Stimulated activated CD4-positive, alpha-beta T cell treated with anti-CD3 and anti-CD28 coated beads, Interleukin-4, amount 100 ng/mL, for 24 hours (primary cell): ENCODE data around the gene NKG7.
A peak's percentile ranks its signal among the peaks of the same experiment; 100 is the strongest.

ENCODE experiments used
- DNase-seq: peaks from one replicate; pipeline ENCODE4 v3.0.0-alpha.2; 2020

NKG7 gene

DNA sequence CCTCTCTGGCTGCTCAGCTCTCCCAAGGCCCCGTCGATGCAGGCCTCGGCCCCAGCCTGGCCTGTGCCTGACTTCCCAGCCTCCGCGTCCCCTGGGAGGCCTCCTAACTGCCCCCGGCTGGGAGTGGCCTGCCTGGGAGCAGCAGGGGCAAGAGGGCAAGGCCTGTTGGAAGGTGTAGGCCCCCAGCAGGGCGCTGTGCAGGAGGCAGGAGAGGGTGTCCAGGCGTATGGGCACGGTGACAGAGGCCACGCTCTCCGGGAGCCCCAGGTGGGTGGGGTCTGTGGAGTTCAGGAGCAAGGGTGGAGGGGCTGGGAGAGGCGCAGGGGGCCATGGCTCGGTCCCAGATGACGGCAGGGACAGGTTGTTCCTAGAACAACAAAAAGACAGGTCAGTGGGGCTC is 16.7 kb upstream of the NKG7 start:
- DNase-seq = no peak

DNA sequence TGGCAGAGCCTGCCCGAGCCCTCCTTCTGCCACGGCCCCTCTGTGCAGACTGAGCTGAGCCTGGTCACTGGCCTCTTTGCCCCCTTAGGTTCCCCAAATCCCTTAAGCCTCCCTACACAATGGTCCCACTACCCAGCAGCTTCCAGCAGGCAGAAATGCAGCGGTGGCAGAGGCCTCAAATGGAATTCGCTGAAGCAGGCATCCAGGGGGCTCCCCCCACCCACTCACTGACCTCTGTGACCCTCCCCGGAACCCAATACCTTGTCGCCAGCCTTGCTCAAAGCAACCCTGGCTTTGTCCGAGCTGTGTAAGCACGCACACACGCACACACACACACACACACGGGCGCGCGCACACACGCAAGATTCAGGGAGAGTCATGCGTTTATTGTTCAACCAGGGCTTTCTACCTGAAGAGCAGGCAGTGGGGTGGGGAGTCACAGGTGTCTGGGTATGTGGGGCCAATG is 15.5 kb upstream of the NKG7 start, which contains the start of gene LIM2:
Gene LIM2, minus strand, starts transcription at position 51 of the 466 bp plus-strand sequence. CDS start 531 bp downstream, outside the sequence.
- DNase-seq = no peak

DNA sequence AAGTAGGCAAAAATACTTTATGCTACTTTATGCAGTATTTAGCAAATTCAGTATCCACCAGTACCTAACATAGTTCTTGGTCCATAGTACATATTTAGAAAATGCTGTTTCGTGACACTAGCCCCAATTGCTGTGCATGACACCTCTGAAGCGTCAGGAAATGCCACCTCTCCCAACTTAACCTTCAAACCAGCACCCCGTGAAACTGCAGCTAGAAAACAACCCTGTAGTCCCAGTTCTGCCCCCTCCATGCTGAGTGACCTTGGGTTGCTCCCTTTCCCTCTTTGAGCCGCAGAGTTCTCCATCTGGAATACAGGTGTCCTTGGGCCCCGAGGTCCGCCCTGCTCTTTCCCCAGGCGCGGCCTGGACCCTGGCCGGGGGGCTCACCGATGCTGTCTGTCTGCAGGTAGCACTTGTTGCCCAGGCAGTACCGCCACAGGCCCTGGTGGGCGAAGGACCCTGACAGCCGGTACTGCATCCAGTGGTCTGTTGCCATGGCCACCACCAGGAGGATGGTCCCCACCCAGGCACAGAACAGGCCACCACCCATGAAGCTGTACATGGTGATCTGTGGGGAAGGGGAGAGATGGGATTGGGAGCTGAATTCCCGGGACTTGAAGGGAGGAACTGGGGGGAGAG is 14.5 kb upstream of the NKG7 start:
- DNase-seq = no peak

DNA sequence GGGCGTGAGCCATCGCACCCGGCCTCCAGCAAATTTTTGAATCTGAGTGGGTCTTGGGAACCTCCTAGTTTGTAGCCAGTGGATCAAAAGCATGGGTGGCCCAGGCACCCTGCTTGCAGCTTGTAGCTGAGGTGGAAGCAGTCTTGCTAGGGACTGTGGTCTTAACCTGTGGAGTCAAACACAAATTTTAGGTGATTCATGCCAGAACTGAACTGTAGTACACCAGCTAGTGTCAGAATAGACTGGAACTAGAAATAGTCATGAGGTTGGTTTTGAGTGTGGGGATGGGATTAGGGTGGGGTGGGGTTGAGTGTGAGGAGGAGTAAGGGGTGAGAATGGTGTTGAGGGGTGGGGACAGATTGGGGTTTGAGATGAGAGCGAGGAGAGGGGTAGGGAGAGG is 9.6 kb upstream of the NKG7 start:
- no peak for DNase-seq

- DNase-seq = no peak
Observed at GRCh38 chr19:51380379-51380778, 7.9 kb upstream of the NKG7 start.

GRCh38 chr19:51377422-51377821 is 5.0 kb upstream of the NKG7 start:
- no peak for DNase-seq

GRCh38 chr19:51375504-51376221 is 3.2 kb upstream of the NKG7 start:
- DNase-seq = peak; percentile 52

DNA sequence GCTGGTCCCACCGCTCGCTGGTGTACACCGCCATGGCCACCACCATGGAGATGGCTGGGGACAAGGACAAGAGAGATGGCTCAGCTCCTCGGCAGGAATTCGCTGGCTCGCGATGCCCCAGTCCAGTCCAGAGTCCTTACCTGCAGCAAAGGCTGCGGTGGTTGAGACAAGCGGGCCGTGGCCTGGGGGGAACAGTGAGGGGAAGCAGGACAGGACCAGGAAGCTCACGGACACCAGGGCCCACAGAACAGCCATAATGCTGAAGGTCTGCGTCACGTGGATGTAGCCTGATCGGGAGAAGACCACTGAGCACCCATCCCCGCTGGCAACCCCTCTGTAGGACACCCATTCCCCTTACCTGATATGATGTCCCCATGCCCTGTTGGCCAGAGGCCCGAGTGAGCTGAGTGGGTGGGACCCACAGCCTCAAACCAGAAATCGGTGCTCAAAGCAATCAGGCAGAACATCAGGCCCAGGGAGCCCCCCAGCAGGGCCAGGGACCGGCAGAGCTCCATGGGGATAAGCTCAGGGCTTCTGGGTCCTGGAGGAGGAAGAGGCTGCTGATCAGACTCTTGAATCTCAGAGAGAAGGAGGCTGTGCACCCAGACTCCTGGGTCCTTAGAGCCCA is 319 bp downstream of the NKG7 start:
- no peak for DNase-seq

GRCh38 chr19:51371186-51371690 is 1.2 kb downstream of the NKG7 start:
- DNase-seq = no peak

DNA sequence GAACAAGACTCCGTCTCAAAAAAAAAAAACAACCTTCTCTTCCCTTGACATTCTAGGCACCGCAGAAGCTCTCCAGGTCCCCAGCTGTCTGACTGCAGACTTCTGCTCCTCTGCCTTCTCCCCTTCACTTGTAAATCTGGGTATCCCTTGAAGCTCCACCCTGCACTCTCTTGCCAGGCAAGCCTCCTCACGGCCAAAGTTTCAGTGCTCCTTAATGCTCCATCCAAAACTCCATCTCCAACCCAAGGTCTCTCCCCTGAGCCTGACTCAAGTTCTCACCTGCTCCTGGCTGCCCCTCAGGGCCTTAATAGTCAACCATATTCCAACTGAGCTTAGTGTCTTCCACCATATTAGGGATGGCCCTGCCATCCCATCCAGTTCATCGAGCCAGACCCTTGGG is 2.2 kb downstream of the NKG7 start:
- no peak for DNase-seq

DNA sequence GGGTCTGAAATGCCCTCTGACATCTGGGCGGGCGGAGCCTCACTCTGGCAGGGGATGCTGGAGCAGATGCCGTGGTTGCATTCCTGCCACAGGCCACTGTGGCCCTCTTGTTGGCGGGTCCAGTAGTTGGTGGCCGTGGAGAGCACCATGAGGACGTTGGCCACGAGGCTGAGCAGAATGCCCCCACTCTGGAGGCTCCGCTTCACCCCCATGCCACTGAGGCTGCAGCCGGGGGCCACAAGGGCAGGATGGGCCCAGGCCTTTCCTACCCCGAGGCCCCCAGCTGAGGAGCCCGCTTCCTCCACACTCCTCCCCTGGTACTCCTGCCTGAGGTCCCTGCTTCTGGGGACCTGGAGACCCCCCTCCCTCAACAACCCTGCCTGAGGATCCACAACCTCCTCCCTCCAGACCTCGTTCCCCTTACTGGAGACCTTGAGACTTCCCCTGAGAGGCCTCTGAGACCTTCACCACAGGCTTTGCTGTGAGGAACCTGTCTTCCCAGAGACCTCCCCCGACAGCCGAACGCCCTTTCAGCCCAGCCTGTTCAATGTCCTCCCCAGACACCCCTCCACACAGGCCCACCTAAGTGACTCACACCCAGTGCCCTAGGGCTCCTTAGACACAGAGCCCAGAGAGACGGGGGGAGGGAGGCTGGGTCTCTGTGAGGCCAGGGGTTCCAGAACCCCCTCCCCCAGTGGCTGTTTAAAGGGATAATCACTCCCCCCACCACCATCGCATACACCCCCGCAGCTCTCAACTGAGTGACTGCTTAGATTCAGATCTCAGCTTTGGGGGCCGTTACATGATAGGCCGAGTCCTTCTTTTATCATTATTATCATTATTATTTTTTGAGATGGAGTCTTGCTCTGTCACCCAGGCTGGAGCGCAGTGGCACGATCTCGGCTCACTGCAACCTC is 3.8 kb downstream of the NKG7 start, which contains the start of gene CLDND2:
Gene CLDND2, minus strand, starts transcription at position 638 of the 917 bp plus-strand sequence. Its CDS starts 426 bp downstream, at position 212.
- DNase-seq = peak; percentile 19

- DNase-seq = peak; percentile 98
Observed at GRCh38 chr19:51367565-51368365, 4.7 kb downstream of the NKG7 start.

GRCh38 chr19:51367255-51367564 is 5.2 kb downstream of the NKG7 start:
- peak; percentile 43 for DNase-seq

DNA sequence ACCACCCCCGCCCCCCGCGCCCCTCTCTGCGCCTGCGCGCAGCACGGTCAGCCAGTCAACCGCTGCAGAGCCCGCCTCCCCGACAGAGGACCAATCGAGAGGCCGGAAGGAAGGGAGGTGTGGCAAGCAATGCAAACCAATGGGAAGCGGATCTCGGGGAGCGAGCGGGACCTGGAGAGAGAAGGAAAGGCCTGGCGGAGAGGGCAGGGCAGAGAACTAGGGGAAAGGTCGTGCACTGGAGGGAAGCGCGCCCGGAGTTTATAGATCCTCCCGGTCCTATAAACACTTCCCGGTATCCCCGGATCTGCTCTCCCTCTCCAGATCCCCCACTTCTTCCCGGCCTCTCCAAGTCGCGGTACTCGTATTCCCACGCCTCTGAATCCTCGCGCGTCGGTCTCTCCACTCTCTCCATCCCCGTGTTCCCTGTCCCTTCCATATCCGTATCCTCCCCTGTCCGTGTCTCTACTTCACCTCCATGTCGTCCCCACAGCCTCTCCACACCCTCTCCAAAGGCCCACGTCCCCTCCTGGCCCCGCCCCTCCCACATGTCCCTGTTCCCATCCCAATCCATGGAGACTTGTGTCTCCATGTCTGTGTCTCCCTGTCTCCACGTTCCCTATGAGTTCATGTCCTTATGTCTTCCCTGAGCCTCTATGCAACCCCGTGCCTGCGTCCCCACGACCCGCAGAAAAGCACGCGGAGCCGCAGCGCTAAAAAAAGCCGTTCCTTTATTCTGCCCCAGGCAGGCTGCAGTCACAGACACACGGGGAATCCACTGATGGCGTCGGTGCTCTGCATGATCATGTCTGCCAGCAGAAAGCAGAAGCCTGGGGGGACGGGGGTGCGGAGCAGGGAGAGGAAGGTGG is 5.8 kb downstream of the NKG7 start:
- DNase-seq = peak; percentile 96

GRCh38 chr19:51365965-51366388 is 6.5 kb downstream of the NKG7 start, which contains the start of gene ETFB:
Gene ETFB, minus strand, starts transcription at chr19:51366388. Its CDS starts 62 bp downstream, at chr19:51366326.
- no peak for DNase-seq

DNA sequence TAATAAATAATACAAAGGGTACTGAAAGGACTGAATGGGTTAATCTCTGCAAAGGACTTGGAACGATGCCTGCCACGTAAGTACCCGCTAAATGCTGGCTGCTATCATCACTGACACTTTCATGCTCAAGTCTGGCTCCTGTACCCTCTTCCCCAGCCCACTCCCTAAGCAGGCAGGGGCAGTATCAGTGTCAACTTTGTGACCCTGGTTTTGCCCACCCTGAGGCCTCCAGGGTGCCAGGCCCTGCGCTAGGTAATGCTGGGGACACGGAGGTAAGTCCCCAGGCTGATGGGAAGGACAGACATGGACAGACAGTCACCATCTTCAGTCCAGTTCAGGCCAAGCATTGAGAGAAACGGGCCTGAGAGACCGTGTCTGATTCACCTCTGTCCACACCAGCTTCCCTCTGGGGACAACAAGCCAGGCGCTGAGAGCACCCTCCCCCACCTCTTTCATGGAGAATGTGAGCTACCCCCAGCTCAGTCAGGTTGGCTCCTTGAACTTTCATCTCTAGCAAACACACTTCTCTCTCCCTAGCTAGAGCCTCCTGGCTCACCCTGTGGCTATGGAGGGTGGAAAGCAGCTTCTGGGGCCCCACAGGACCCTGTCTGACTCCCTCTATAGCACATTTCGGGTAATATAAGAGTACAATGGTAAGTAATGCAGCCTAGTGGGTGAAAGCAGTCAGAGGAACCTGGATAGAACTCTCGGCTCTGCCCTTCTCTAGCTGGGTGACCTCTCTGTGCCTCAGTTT is 7.1 kb downstream of the NKG7 start:
- DNase-seq = peak; percentile 19

DNA sequence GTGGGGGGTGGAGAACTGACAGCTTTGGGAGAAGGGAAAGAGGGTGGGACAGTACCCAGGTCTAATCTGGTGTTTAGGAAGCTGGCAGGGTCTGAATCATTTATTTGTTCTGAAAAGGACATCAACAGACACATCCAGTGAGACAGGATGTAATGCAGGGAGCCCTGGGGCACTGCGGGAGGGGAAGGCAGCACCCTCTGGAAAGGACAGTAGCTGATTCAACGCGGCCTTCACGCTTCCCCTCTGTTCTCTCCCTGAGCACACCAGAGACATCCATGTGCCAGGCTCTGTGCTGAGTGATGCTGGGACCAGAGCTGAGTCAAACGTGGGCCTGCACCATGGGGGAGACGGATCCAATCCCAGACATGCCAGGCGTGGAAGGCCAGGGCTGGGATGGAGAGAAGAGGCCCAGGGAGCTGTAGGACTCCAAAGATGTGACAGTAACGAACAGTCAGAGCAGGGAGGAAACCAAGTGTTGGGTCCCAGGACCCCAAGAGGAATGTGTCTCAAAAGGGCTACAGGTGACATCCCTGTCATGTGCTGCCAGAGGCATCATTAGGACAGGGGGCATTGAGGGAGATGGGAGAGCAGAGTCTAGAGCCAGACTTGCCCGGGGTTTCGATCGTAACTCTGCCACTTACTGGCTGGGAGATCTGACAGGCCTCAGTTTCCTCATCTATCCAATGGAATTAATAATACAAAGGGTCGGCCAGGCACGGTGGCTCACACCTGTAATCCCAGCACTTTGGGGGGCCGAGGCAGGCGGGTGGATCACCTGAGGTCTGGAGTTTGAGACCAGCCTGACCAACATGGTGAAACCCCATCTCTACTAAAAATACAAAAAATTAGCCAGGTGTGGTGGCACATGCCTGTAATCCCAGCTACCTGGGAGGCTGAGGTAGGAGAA is 8.0 kb downstream of the NKG7 start:
- DNase-seq = no peak

GRCh38 chr19:51361239-51361638 is 11.2 kb downstream of the NKG7 start:
- no peak for DNase-seq

GRCh38 chr19:51359294-51359693 is 13.2 kb downstream of the NKG7 start:
- no peak for DNase-seq
